Body of pancreas (tissue), 4 donors: ENCODE results near the gene COL6A2.

Experiments used
- CTCF ChIP-seq, 7 experiments: fragments of 450-650 bp in 4 of 7; fragments of 200-600 bp in 3 of 7; sonication (generic) in 3 of 7; IDR thresholded peaks; one replicate each; pipeline ENCODE4 v1.5.1; 2016 to 2019; ENCODE audit warnings: antibody characterized with exemption in 7 of 7
- POLR2A ChIP-seq, 3 donors: fragments of 450-650 bp; IDR thresholded peaks; one replicate each; pipeline ENCODE4 v1.6.1; 2016; ENCODE audit warnings: antibody characterized with exemption in 3 of 3, mild to moderate bottlenecking in 2 of 3

- TF ChIP-seq CTCF (IDR thresholded peaks at IDR 0.05) (no peak), POLR2A (IDR thresholded peaks at IDR 0.05) (no peak)
These were observed 29.6 kb downstream of the COL6A2 start for GRCh38 chr21:46127239-46128105.
